ENCODE measurements around the gene PABPC3. TPM values are rescaled to one million over a fixed set of nuclear protein-coding genes. Genes with fewer than 3 reads are reported as not detected.

PABPC3 gene
- total and polyA plus RNA-seq, 2 of the 8 experiments (the other 6 are each of a cell fraction or from before 2014, with no cell fraction given) = 0.18 to 0.48 TPM

DNA sequence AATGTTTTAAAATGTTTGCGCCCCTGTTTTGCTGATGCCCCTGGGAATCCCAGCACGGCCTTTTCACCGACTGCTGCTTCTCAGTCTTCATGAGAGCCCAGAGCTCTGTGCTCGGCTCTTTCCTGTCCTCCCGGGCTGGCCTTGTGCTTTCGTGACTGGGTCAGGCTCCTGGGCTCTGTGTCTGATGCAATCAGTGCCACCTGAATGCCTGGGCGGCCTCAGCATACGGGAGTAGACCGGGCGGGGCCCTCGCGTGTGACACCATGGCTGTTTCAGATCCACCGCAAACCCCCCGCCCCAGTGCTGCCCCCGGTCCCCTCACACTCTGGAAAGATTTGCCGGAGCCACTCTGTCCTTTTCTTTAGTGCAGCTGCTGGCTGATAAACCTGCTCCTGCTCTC lies 21.4 kb downstream of the PABPC3 start (continued):
- TF ChIP-seq SP2 (IDR thresholded peaks at IDR 0.05; ENCODE audit: low read length) = no peak
- no peak for TF ChIP-seq KDM4A (IDR thresholded peaks at IDR 0.05; ENCODE audit: low read depth, low read length, severe bottlenecking)
- TF ChIP-seq POLR2AphosphoS5 (IDR thresholded peaks at IDR 0.05; ENCODE audit: low read depth, low read length) = no peak
- TF ChIP-seq TCF12 (IDR thresholded peaks at IDR 0.05; ENCODE audit: low read depth, low read length) = no peak
- no peak for TF ChIP-seq CHD2 (IDR thresholded peaks at IDR 0.05; ENCODE audit: low read length)
- no peak for TF ChIP-seq TEAD4 (IDR thresholded peaks at IDR 0.05; ENCODE audit: low read depth, low read length)
